ENCODE results near the gene EFCAB6.

EFCAB6 gene

GRCh38 chr22:43505423-43505822, 306.7 kb downstream of the EFCAB6 start:
- no peak for DNase-seq (ENCODE audit: low spot score)

GRCh38 chr22:43504666-43505261, 307.3 kb downstream of the EFCAB6 start:
- DNase-seq (ENCODE audit: low spot score), result no peak

GRCh38 chr22:43504068-43504467, 308.0 kb downstream of the EFCAB6 start:
- DNase-seq (ENCODE audit: low spot score), result no peak

GRCh38 chr22:43502306-43502874, 309.7 kb downstream of the EFCAB6 start:
- no peak for DNase-seq (ENCODE audit: low spot score)

GRCh38 chr22:43501878-43502277, 310.2 kb downstream of the EFCAB6 start:
- DNase-seq (ENCODE audit: low spot score), result no peak

- no peak for DNase-seq (ENCODE audit: low spot score)
Observed at GRCh38 chr22:43500792-43501785, 311.0 kb downstream of the EFCAB6 start.

- no peak for DNase-seq (ENCODE audit: low spot score)
Observed at GRCh38 chr22:43498856-43499253, 313.2 kb downstream of the EFCAB6 start.

GRCh38 chr22:43497956-43498855, 313.9 kb downstream of the EFCAB6 start:
- no peak for DNase-seq (ENCODE audit: low spot score)

GRCh38 chr22:43493297-43493696, 318.8 kb downstream of the EFCAB6 start:
- DNase-seq (ENCODE audit: low spot score), result no peak

- no peak for DNase-seq (ENCODE audit: low spot score)
Observed at GRCh38 chr22:43491737-43492136, 320.4 kb downstream of the EFCAB6 start.

- no peak for DNase-seq (ENCODE audit: low spot score)
Observed at GRCh38 chr22:43491177-43491576, 320.9 kb downstream of the EFCAB6 start.

- DNase-seq (ENCODE audit: low spot score), result no peak
Observed at GRCh38 chr22:43490311-43490710, 321.8 kb downstream of the EFCAB6 start.

GRCh38 chr22:43488937-43489336, 323.2 kb downstream of the EFCAB6 start:
- DNase-seq (ENCODE audit: low spot score), result no peak

GRCh38 chr22:43488031-43488866, 323.9 kb downstream of the EFCAB6 start:
- DNase-seq (ENCODE audit: low spot score), result no peak

- no peak for DNase-seq (ENCODE audit: low spot score)
Observed at GRCh38 chr22:43487311-43488030, 324.6 kb downstream of the EFCAB6 start.

GRCh38 chr22:43485502-43486089, 326.5 kb downstream of the EFCAB6 start:
- no peak for DNase-seq (ENCODE audit: low spot score)

- DNase-seq (ENCODE audit: low spot score), result no peak
Observed at GRCh38 chr22:43484227-43484626, 327.9 kb downstream of the EFCAB6 start.

GRCh38 chr22:43483669-43484068, 328.4 kb downstream of the EFCAB6 start:
- DNase-seq (ENCODE audit: low spot score), result no peak

- no peak for DNase-seq (ENCODE audit: low spot score)
Observed at GRCh38 chr22:43483266-43483665, 328.8 kb downstream of the EFCAB6 start.

- no peak for DNase-seq (ENCODE audit: low spot score)
Observed at GRCh38 chr22:43482318-43482625, 329.8 kb downstream of the EFCAB6 start.

All from AG20443 (cell line).